ENCODE results near the gene ATP1A4. TPM values are rescaled to one million over a fixed set of nuclear protein-coding genes. Genes with fewer than 3 reads are reported as not detected.

Gene ATP1A4
- total and polyA plus RNA-seq, 2 of the 13 experiments (the other 11 are each of a cell fraction or from before 2014, with no cell fraction given), result not detected

- TF ChIP-seq KDM6A (CRISPR knock-in tag; IDR thresholded peaks at IDR 0.05; ENCODE audit: low read depth) (no peak), NBN (conservative IDR thresholded peaks at IDR 0.05) (no peak)
These were observed 19.4 kb upstream of the ATP1A4 start (continued) for GRCh38 chr1:160131803-160132565.

GRCh38 chr1:160133990-160134770 lies 17.2 kb upstream of the ATP1A4 start:
- H2AFZ ChIP-seq (ENCODE audit: low read length), result no peak overlapping the region
- no peak overlapping the region for H3K27ac ChIP-seq (ENCODE audit: extremely low read length, insufficient read depth, low read length)
- H3K9ac ChIP-seq (ENCODE audit: insufficient read depth, low read depth, low read length), result no peak overlapping the region
- POLR2A ChIA-PET, result no interaction called here
- no peaks in the 10 kb centered on the region for H3K27me3 ChIP-seq (ENCODE audit: control insufficient read depth in 1 of 2, insufficient read depth in 2 of 2, low read length in 2 of 2)
- no peaks in the 10 kb centered on the region for H3K9me3 ChIP-seq (ENCODE audit: low read length)
- TF ChIP-seq PRDM15 (CRISPR knock-in tag; IDR thresholded peaks at IDR 0.05) (no peak), ESRRA (CRISPR knock-in tag; IDR thresholded peaks at IDR 0.05; ENCODE audit: low read depth) (no peak), THAP8 (CRISPR knock-in tag; IDR thresholded peaks at IDR 0.05; ENCODE audit: borderline replicate concordance) (no peak), ZNF616 (CRISPR knock-in tag; IDR thresholded peaks at IDR 0.05; ENCODE audit: low read depth) (no peak), HBP1 (CRISPR knock-in tag; IDR thresholded peaks at IDR 0.05; ENCODE audit: low read depth) (no peak), FIP1L1 (IDR thresholded peaks at IDR 0.05; ENCODE audit: borderline replicate concordance, insufficient read depth, low read depth, low read length) (no peak), MIER3 (CRISPR knock-in tag; IDR thresholded peaks at IDR 0.05; ENCODE audit: borderline replicate concordance) (no peak), ZNF280B (CRISPR knock-in tag; IDR thresholded peaks at IDR 0.05; ENCODE audit: borderline replicate concordance) (no peak), ZNF670 (CRISPR knock-in tag; IDR thresholded peaks at IDR 0.05; ENCODE audit: borderline replicate concordance) (no peak), ZNF20 (CRISPR knock-in tag; IDR thresholded peaks at IDR 0.05) (no peak), BORCS8-MEF2B (CRISPR knock-in tag; IDR thresholded peaks at IDR 0.05) (no peak), ZNF101 (CRISPR knock-in tag; IDR thresholded peaks at IDR 0.05; ENCODE audit: borderline replicate concordance, low read depth) (no peak)
- H3K36me3 ChIP-seq (replicated peaks in 1 of 2; ENCODE audit: control insufficient read depth in 1 of 2, insufficient read depth in 2 of 2, low read length in 2 of 2), result no peaks in the 10 kb centered on the region
- FAIRE-seq, result no peak
- ATAC-seq, result no peak
- BruUV-seq (replicated peaks), result no TSS peak
- no peaks in the 10 kb centered on the region for H3K79me2 ChIP-seq (ENCODE audit: insufficient read depth, low read length)
- CTCF ChIA-PET (ENCODE audit: low intra/inter-chr PET ratio, low total read pairs), result no interaction called here
- no peak overlapping the region for H3K4me3 ChIP-seq (replicated peaks in 1 of 3; ENCODE audit: insufficient read depth in 1 of 3, low read depth in 2 of 3, low read length in 3 of 3)
- H3K4me2 ChIP-seq (ENCODE audit: low read depth, low read length), result no peak overlapping the region
- WGBS (ENCODE audit: low lambda C conversion rate), result 66% methylated on average over 9 of the region's 9 CpGs
- H4K20me1 ChIP-seq (ENCODE audit: insufficient read depth, low read length), result no peaks in the 10 kb centered on the region
- intact Hi-C loops (cut with micrococcal nuclease; ENCODE audit: unreplicated experiment), result no loop called here
- peaks cover 35% of the 10 kb centered on the region for H3K4me1 ChIP-seq (ENCODE audit: insufficient read depth, low read length)
- in situ Hi-C loops (cut with HindIII; ENCODE audit: extremely low pct_ligation_motif_present, low pct_unique_long_range_greater_than_20kb), result no loop called here
- no peak for DNase-seq (ENCODE audit: low spot score)

Data from HepG2 (cell line).